ENCODE measurements around the gene TAS1R2.

- TF ChIP-seq CTCF (IDR thresholded peaks at IDR 0.05) (no peak), POLR2A (IDR thresholded peaks at IDR 0.05) (no peak)
Measured at GRCh38 chr1:18885311-18886002, 26.0 kb upstream of the TAS1R2 start.
